HepG2 (cell line): Measurements from ENCODE around the gene SYNC. TPM values are rescaled to one million over a fixed set of nuclear protein-coding genes. Genes with fewer than 3 reads are reported as not detected.
A peak's percentile ranks its signal among the peaks of the same experiment; 100 is the strongest.

ENCODE experiments used
- ATAC-seq: fragments of 200-7000 bp; cut with Tn5 transposase; 3 replicates; pipeline ENCODE4 v1.9.1; 2020; ENCODE audit warnings: mild to moderate bottlenecking, moderate library complexity
- BruUV-seq: library from RNA; stranded (reverse); fragments of 400-500 nt; replicated peaks from 2 replicates; lab custom pipeline; 2021; lab: Mats Ljungman, UMichigan
- CTCF ChIA-PET: fragments of 300-600 bp; formaldehyde crosslinking; extraction: SDS; loops from one replicate; lab custom pipeline; 2021; ENCODE audit warnings: low total read pairs, inconsistent platforms, low intra/inter-chr PET ratio; lab: Yijun Ruan, JAX
- POLR2A ChIA-PET: fragments of 350-600 bp; sonication (Branson Sonifier 250); formaldehyde crosslinking; loops from one replicate; lab custom pipeline; 2020; ENCODE audit warnings: antibody characterized with exemption, inconsistent platforms; lab: Yijun Ruan, JAX
- DNase-seq: peaks from one replicate; pipeline ENCODE4 v3.0.0-alpha.2; 2015; ENCODE audit warnings: low spot score
- FAIRE-seq: peaks from 3 replicates; lab custom pipeline; 2011; peaks lifted over from hg19 to GRCh38; lab: Jason Lieb, UNC
- H2AFZ ChIP-seq: one replicate; pipeline ENCODE4 v1.6.1; 2011; ENCODE audit warnings: low read length, inconsistent platforms
- H3K27ac ChIP-seq: fragments of 300-600 bp; 3 replicates; pipeline ENCODE4 v1.8.0; 2011; ENCODE audit warnings: mixed run types, mild to moderate bottlenecking, mixed read lengths, low read length, inconsistent platforms; ENCODE audit not compliant: insufficient read depth; ENCODE audit errors: extremely low read length
- H3K27me3 ChIP-seq, 2 experiments: fragments of 200-600 bp in 1 of 2; 2 replicates in 1 of 2; 3 replicates in 1 of 2; pipeline versions ENCODE4 v1.6.0 to v1.8.0; 2011; ENCODE audit warnings: low read length in 2 of 2, mild to moderate bottlenecking in 2 of 2, moderate library complexity in 2 of 2, inconsistent platforms in 1 of 2; ENCODE audit not compliant: insufficient read depth in 2 of 2, control insufficient read depth in 1 of 2
- H3K36me3 ChIP-seq, 2 experiments: fragments of 200-600 bp in 1 of 2; replicated peaks in 1 of 2; 2 replicates in 1 of 2; 3 replicates in 1 of 2; pipeline versions ENCODE4 v1.5.1 to v1.8.0; 2011; ENCODE audit warnings: low read length in 2 of 2, inconsistent platforms in 1 of 2; ENCODE audit not compliant: insufficient read depth in 2 of 2, control insufficient read depth in 1 of 2
- H3K4me1 ChIP-seq: 2 replicates; pipeline ENCODE4 v1.5.1; 2012; ENCODE audit warnings: low read length, inconsistent platforms; ENCODE audit not compliant: insufficient read depth
- H3K4me2 ChIP-seq: 2 replicates; pipeline ENCODE4 v1.6.0; 2011; ENCODE audit warnings: low read depth, low read length, inconsistent platforms
- H3K4me3 ChIP-seq, 3 experiments: fragments of 200-600 bp in 1 of 3; sonication (generic), shearing (Covaris generic) in 1 of 3; replicated peaks in 1 of 3; 2 replicates each; pipeline ENCODE4 v1.5.1; 2011 to 2016; ENCODE audit warnings: low read length in 3 of 3, inconsistent platforms in 2 of 3, low read depth in 2 of 3, mild to moderate bottlenecking in 2 of 3, control low read depth in 1 of 3, mixed read lengths in 1 of 3; ENCODE audit not compliant: insufficient read depth in 1 of 3
- H3K79me2 ChIP-seq: one replicate; pipeline ENCODE4 v1.6.1; 2011; ENCODE audit warnings: low read length, inconsistent platforms; ENCODE audit not compliant: insufficient read depth
- H3K9ac ChIP-seq: 2 replicates; pipeline ENCODE4 v1.6.0; 2011; ENCODE audit warnings: mild to moderate bottlenecking, low read depth, low read length, inconsistent platforms; ENCODE audit not compliant: insufficient read depth
- H3K9me3 ChIP-seq: 2 replicates; pipeline ENCODE4 v1.5.1; 2012; ENCODE audit warnings: mild to moderate bottlenecking, low read length
- H4K20me1 ChIP-seq: 2 replicates; pipeline ENCODE4 v1.6.0; 2011; ENCODE audit warnings: inconsistent platforms, mild to moderate bottlenecking, low read length, moderate library complexity; ENCODE audit not compliant: insufficient read depth
- CENPX ChIP-seq: sonication (generic); formaldehyde crosslinking; IDR thresholded peaks from 2 replicates; pipeline ENCODE4 v1.9.0; 2021; ENCODE audit warnings: mild to moderate bottlenecking, missing genetic modification reagents, moderate library complexity
- FOSL2 ChIP-seq: sonication (generic); formaldehyde crosslinking; IDR thresholded peaks from 2 replicates; pipeline ENCODE4 v1.4.0; 2020; ENCODE audit warnings: missing genetic modification reagents
- MAFF ChIP-seq: IDR thresholded peaks from 2 replicates; pipeline ENCODE4 v1.6.1; 2011; ENCODE audit warnings: low read depth, low read length, improper control_type of control experiment
- MAFK ChIP-seq, 2 experiments: IDR thresholded peaks in 1 of 2; conservative IDR thresholded peaks in 1 of 2; 2 replicates each; pipeline ENCODE4 v1.6.1; 2011; ENCODE audit warnings: improper control_type of control experiment in 2 of 2, low read length in 2 of 2
- MXI1 ChIP-seq: IDR thresholded peaks from 3 replicates; pipeline ENCODE4 v1.6.1; 2012; ENCODE audit warnings: low read depth, low read length, inconsistent platforms, borderline replicate concordance
- NFE2 ChIP-seq: sonication (generic); formaldehyde crosslinking; IDR thresholded peaks from 2 replicates; pipeline ENCODE4 v1.4.0; 2020; ENCODE audit warnings: missing genetic modification reagents
- NFE2L2 ChIP-seq: fragments of 150-350 bp; IDR thresholded peaks from 2 replicates; pipeline ENCODE4 v1.6.1; 2014; ENCODE audit warnings: low read length
- NONO ChIP-seq, 2 experiments: fragments of 450-650 bp in 1 of 2; sonication (generic) in 1 of 2; formaldehyde crosslinking in 1 of 2; IDR thresholded peaks in 1 of 2; conservative IDR thresholded peaks in 1 of 2; 2 replicates each; pipeline versions ENCODE4 v1.6.1 to v1.8.0; 2017 to 2022; ENCODE audit warnings: mild to moderate bottlenecking in 1 of 2, missing genetic modification reagents in 1 of 2, moderate library complexity in 1 of 2
- ONECUT2 ChIP-seq: sonication (generic); formaldehyde crosslinking; IDR thresholded peaks from 2 replicates; pipeline ENCODE4 v1.4.0; 2020; ENCODE audit warnings: missing genetic modification reagents
- SAP130 ChIP-seq: IDR thresholded peaks from 2 replicates; pipeline ENCODE4 v1.6.1; 2016; ENCODE audit warnings: low read depth
- ZBTB42 ChIP-seq: sonication (generic); formaldehyde crosslinking; IDR thresholded peaks from 2 replicates; pipeline ENCODE4 v1.5.0; 2020; ENCODE audit warnings: mild to moderate bottlenecking, missing genetic modification reagents
- ZFP36L2 ChIP-seq: sonication (generic); formaldehyde crosslinking; IDR thresholded peaks from 2 replicates; pipeline ENCODE4 v1.4.0; 2020; ENCODE audit warnings: missing genetic modification reagents
- ZNF354B ChIP-seq: sonication (generic); formaldehyde crosslinking; IDR thresholded peaks from 2 replicates; pipeline ENCODE4 v1.8.0; 2022; ENCODE audit warnings: mild to moderate bottlenecking, missing genetic modification reagents
- ZNF530 ChIP-seq: sonication (generic); formaldehyde crosslinking; IDR thresholded peaks from 2 replicates; pipeline ENCODE4 v1.5.0; 2020; ENCODE audit warnings: low read depth, mild to moderate bottlenecking, missing genetic modification reagents
- ZNF816 ChIP-seq: sonication (generic); formaldehyde crosslinking; IDR thresholded peaks from 2 replicates; pipeline ENCODE4 v1.8.0; 2022; ENCODE audit warnings: missing genetic modification reagents, mild to moderate bottlenecking, borderline replicate concordance
- WGBS: methylation state at CpG from one replicate; pipeline ENCODE4 v1.1.6; 2017; ENCODE audit warnings: low lambda C conversion rate; 5-methylcytosine and 5-hydroxymethylcytosine counted together
- in situ Hi-C: cut with HindIII; loops from 2 replicates; pipeline ENCODE4 v1.10.0; 2017; ENCODE audit warnings: low pct_unique_long_range_greater_than_20kb; ENCODE audit not compliant: extremely low pct_ligation_motif_present
- intact Hi-C: fragments of 100-400 bp; cut with micrococcal nuclease; formaldehyde crosslinking; loops from one replicate; pipeline ENCODE4 v1.10.0; 2022; ENCODE audit not compliant: unreplicated experiment
- polyA plus RNA-seq, 8 experiments: library from polyadenylated mRNA; depleted of rRNA in 3 of 8; stranded (reverse) in 7 of 8; unstranded in 1 of 8; fragments of >200 nt; fragmentation: Illumina TruSeq in 4 of 8; extraction: Trizol in 4 of 8; gene quantifications; 2 replicates each; pipeline versions ENCODE4 v1.2.1 to v1.2.3, GENCODE V29; 2011 to 2016; ENCODE audit warnings: low read depth in 4 of 8, missing spikeins in 1 of 8, mixed read lengths in 1 of 8; ENCODE audit not compliant: insufficient read depth in 1 of 8
- total RNA-seq, 5 experiments: library from RNA; depleted of rRNA; stranded (reverse); fragments of >200 nt; fragmentation: Illumina TruSeq; extraction: Trizol; gene quantifications; 2 replicates each; pipeline ENCODE4 v1.2.3, GENCODE V29; 2016; ENCODE audit warnings: low read depth in 1 of 5
- TF ChIP-seq, protein P1 (sequence below): sonication (generic); formaldehyde crosslinking; conservative IDR thresholded peaks from 2 replicates; pipeline ENCODE4 v1.8.1; 2023; ENCODE audit warnings: missing genetic modification reagents
- TF ChIP-seq, protein P2 (sequence below): sonication (generic); IDR thresholded peaks from 2 replicates; pipeline ENCODE4 v1.6.1; 2016; ENCODE audit warnings: low read depth, borderline replicate concordance

The SYNC gene
- total and polyA plus RNA-seq, 2 of the 13 experiments (the other 11 are each of a cell fraction or from before 2014, with no cell fraction given) = 2.4 to 5.4 TPM

DNA sequence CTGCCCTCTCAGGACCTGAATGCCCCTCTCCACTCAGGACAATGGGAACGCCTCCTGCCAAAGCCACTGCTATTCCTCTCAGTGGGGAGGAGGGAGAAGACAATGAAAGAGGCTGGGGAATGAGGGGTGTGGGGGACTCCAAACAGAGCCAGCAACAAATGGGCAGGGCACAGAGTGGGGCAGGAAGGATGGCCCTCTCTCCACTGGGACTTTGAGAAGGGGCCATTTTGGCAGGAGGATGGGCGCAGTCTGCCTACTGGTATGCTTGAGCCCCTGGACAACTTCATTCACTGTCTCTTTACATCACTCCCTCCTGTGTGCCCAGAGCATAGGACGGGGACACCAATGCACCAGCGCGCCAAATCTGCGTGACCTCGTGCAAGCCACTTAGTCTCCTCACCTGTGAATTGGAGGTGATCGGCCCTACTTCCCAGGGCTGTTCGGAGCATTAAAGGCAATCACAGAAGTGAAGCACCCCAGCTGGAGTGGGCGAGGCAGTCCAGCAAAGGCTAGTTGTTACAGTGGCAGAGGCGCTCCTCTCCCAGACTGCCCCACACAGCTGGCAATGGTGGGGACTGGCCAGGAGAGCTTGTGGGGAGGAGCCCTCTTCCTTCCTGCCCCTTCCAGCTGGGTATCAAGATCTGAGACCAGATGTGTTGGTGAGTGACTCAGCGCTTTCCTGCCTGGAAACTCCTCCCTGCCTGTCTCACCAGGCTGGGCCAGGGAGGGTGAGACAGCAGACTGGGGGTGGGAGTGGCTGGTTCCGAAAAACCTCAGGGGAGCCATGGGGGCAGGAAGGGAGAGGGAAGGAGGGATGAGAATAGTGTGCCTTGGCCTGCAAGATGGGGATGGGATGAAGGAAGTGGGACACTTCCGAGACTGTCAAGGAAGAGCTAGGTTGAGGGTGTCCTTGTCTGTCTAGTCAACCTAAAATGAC, 22.4 kb upstream of the SYNC start:
- DNase-seq (no peak), FAIRE-seq (no peak), ATAC-seq (no peak)
- Histone ChIP-seq H3K36me3 (no peaks in the 10 kb centered on the region), H3K27me3 (peaks cover 2 to 8% of the 10 kb centered on the region in 2 experiments; a peak in 2 of 5 replicates), H4K20me1 (no peaks in the 10 kb centered on the region), H3K79me2 (no peaks in the 10 kb centered on the region), H3K9ac (no peak overlapping the region), H3K27ac (no peak overlapping the region), H3K4me1 (peaks cover 41% of the 10 kb centered on the region), H3K9me3 (no peaks in the 10 kb centered on the region)
- WGBS = 72% methylated on average over 10 of the region's 14 CpGs
- intact Hi-C loops (no loop called here), in situ Hi-C loops (no loop called here)
- ChIA-PET CTCF (no interaction called here), POLR2A (interaction anchor here (1.4 kb wide), 1 partner anchor 12 kb away, joined by 6 read pairs; no protein-coding TSS in a partner anchor)
- no TSS peak for BruUV-seq
- TF ChIP-seq ZFP36L2 (CRISPR knock-in tag) = no peak
- peak; percentile 90 for TF ChIP-seq NFE2L2
- peak; percentile 36; the same call in 1 of the 2 replicates for TF ChIP-seq MAFF
- TF ChIP-seq ONECUT2 (CRISPR knock-in tag) = no peak
- 0 out of 2 replicates have a peak, but pooled peaks have one; percentile 25 for TF ChIP-seq FOSL2 (CRISPR knock-in tag)
- peak; percentile 87; the same call in 1 of the 2 replicates for TF ChIP-seq NFE2 (CRISPR knock-in tag)
- TF ChIP-seq ZNF530 (CRISPR knock-in tag) = no peak
- no peak for TF ChIP-seq MXI1
- TF ChIP-seq, protein P1, sequence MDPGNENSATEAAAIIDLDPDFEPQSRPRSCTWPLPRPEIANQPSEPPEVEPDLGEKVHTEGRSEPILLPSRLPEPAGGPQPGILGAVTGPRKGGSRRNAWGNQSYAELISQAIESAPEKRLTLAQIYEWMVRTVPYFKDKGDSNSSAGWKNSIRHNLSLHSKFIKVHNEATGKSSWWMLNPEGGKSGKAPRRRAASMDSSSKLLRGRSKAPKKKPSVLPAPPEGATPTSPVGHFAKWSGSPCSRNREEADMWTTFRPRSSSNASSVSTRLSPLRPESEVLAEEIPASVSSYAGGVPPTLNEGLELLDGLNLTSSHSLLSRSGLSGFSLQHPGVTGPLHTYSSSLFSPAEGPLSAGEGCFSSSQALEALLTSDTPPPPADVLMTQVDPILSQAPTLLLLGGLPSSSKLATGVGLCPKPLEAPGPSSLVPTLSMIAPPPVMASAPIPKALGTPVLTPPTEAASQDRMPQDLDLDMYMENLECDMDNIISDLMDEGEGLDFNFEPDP (CRISPR knock-in tag) = no peak
- no peak for TF ChIP-seq ZNF816 (CRISPR knock-in tag)
- TF ChIP-seq ZBTB42 (CRISPR knock-in tag) = no peak
- no peak for TF ChIP-seq CENPX (CRISPR knock-in tag)
- TF ChIP-seq, protein P2, sequence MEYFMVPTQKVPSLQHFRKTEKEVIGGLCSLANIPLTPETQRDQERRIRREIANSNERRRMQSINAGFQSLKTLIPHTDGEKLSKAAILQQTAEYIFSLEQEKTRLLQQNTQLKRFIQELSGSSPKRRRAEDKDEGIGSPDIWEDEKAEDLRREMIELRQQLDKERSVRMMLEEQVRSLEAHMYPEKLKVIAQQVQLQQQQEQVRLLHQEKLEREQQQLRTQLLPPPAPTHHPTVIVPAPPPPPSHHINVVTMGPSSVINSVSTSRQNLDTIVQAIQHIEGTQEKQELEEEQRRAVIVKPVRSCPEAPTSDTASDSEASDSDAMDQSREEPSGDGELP = peak; percentile 51; the same call in 1 of the 2 replicates
- TF ChIP-seq NONO (IDR thresholded peaks at IDR 0.05) = no peak
- TF ChIP-seq NONO (CRISPR knock-in tag; conservative IDR thresholded peaks at IDR 0.05) = no peak
- no peak for TF ChIP-seq ZNF354B
- TF ChIP-seq SAP130 (CRISPR knock-in tag) = peak; percentile 20; the same call in 1 of the 2 replicates
- TF ChIP-seq MAFK (conservative IDR thresholded peaks at IDR 0.05 in 1 of 2, IDR thresholded peaks at IDR 0.05 in 1 of 2; ENCODE audit: low read length in 2 of 2) = peak; percentile 26 to 78; a peak in 2 of 4 replicates
- TF ChIP-seq, all 625 proteins: peak for 7
- Histone ChIP-seq H3K4me3 (no peak overlapping the region), H3K4me2 (no peak overlapping the region; the same call in 1 of the 2 replicates), H2AFZ (no peak overlapping the region)
